Esophagus muscularis mucosa (tissue), 3 donors: ENCODE results near the gene BLNK.

ENCODE experiments used
- POLR2AphosphoS5 ChIP-seq, 2 donors: sonication (generic); formaldehyde crosslinking; IDR thresholded peaks; one replicate each; pipeline ENCODE4 v1.6.1; 2017; ENCODE audit warnings: antibody characterized with exemption in 2 of 2
- TF ChIP-seq, protein P1 (sequence below), 3 experiments: fragments of 200-600 bp in 2 of 3; fragments of 450-650 bp in 1 of 3; sonication (generic) in 2 of 3; IDR thresholded peaks; one replicate each; pipeline ENCODE4 v1.5.1; 2017 to 2019; ENCODE audit warnings: antibody characterized with exemption in 3 of 3, mild to moderate bottlenecking in 2 of 3, moderate library complexity in 1 of 3

DNA sequence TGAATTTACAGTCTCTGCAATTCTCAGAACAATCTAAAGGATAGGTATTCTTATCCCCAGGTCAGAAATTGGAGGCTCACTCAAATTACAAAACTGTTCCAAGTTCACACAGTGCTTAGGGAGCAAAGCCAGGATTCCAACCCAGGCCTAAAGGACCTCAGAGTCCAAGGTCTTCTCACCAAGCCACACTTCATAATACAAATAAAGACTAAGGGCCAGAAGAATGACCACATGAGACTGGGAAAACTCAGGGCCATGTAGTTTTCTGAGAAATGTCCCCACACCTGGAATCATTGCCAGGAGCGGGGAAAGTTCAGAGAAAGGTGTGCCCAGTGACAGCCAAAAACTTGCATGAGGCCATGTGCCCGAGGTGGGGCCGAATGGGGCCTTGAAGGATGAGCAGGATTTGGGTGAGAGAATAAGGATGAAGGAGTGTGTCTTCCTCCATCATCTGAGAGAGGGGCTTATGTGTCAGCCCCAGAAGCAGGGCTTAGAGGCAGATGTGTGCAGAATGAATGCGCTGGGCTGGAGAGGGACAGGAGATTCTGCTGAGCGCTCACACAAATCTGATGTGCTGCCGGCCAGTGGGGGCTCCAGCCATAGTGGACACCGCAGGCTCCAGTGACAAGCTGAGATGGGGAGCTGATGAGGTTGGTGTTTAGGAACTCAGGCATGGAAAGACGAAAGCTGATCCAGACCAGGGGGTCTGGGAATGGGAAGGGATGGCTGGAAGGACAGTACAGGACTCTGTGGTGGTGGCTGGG, 35.9 kb downstream of the BLNK start:
- no peak for TF ChIP-seq POLR2AphosphoS5 (IDR thresholded peaks at IDR 0.05)
- TF ChIP-seq, protein P1, sequence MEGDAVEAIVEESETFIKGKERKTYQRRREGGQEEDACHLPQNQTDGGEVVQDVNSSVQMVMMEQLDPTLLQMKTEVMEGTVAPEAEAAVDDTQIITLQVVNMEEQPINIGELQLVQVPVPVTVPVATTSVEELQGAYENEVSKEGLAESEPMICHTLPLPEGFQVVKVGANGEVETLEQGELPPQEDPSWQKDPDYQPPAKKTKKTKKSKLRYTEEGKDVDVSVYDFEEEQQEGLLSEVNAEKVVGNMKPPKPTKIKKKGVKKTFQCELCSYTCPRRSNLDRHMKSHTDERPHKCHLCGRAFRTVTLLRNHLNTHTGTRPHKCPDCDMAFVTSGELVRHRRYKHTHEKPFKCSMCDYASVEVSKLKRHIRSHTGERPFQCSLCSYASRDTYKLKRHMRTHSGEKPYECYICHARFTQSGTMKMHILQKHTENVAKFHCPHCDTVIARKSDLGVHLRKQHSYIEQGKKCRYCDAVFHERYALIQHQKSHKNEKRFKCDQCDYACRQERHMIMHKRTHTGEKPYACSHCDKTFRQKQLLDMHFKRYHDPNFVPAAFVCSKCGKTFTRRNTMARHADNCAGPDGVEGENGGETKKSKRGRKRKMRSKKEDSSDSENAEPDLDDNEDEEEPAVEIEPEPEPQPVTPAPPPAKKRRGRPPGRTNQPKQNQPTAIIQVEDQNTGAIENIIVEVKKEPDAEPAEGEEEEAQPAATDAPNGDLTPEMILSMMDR (IDR thresholded peaks at IDR 0.05): no peak
